PC-3 (cell line): Measurements from ENCODE around the gene RARS1. TPM values are rescaled to one million over a fixed set of nuclear protein-coding genes. Genes with fewer than 3 reads are reported as not detected.

Experiments used
- ATAC-seq: fragments of 200-7000 bp; cut with Tn5 transposase; 2 replicates; pipeline ENCODE4 v1.9.1; 2020; ENCODE audit warnings: mild to moderate bottlenecking, moderate library complexity
- BruUV-seq: library from RNA; stranded (reverse); fragments of 400-500 nt; replicated peaks from 2 replicates; lab custom pipeline; 2021; lab: Mats Ljungman, UMichigan
- CTCF ChIA-PET: fragments of 300-600 bp; sonication (Branson Sonifier 250); formaldehyde crosslinking; loops from one replicate; lab custom pipeline; 2022; ENCODE audit warnings: antibody characterized with exemption; lab: Charles Lee
- POLR2A ChIA-PET: fragments of 300-600 bp; sonication (Branson Sonifier 250); formaldehyde crosslinking; loops from one replicate; lab custom pipeline; 2022; ENCODE audit warnings: antibody characterized with exemption; ENCODE audit not compliant: unreplicated experiment; lab: Charles Lee
- DNase-seq: peaks from one replicate; pipeline ENCODE4 v3.0.0-alpha.2; 2015
- H2AFZ ChIP-seq: fragments of 300-600 bp; sonication (generic); 2 replicates; pipeline ENCODE4 v1.6.0; 2016; ENCODE audit warnings: antibody characterized with exemption, low read length
- H3F3A ChIP-seq: fragments of 300-600 bp; sonication (generic); one replicate; pipeline ENCODE4 v1.6.0; 2017; ENCODE audit warnings: antibody characterized with exemption, low read length, control low read depth, mild to moderate bottlenecking; ENCODE audit not compliant: unreplicated experiment
- H3K27ac ChIP-seq: fragments of 300-600 bp; sonication (generic); 2 replicates; pipeline ENCODE4 v1.5.1; 2016; ENCODE audit warnings: mild to moderate bottlenecking, low read length
- H3K27me3 ChIP-seq: fragments of 300-600 bp; sonication (generic); 2 replicates; pipeline ENCODE4 v1.6.1; 2016; ENCODE audit warnings: low read length, mixed read lengths
- H3K36me3 ChIP-seq: fragments of 300-600 bp; sonication (generic); 2 replicates; pipeline ENCODE4 v1.6.1; 2016; ENCODE audit warnings: low read depth, mixed run types, low read length, mixed read lengths
- H3K4me1 ChIP-seq: fragments of 300-600 bp; sonication (generic); 2 replicates; pipeline ENCODE4 v1.5.1; 2016; ENCODE audit warnings: low read length; ENCODE audit not compliant: insufficient read depth
- H3K4me2 ChIP-seq: fragments of 300-600 bp; sonication (generic); 2 replicates; pipeline ENCODE4 v1.6.0; 2016; ENCODE audit warnings: low read length
- H3K4me3 ChIP-seq: fragments of 300-600 bp; sonication (generic); 2 replicates; pipeline ENCODE4 v1.5.1; 2016; ENCODE audit warnings: mild to moderate bottlenecking, low read length, mixed read lengths
- H3K79me2 ChIP-seq: fragments of 300-600 bp; sonication (generic); 2 replicates; pipeline ENCODE4 v1.6.1; 2017; ENCODE audit warnings: low read length, mixed read lengths
- H3K9ac ChIP-seq: fragments of 300-600 bp; sonication (generic); 2 replicates; pipeline ENCODE4 v1.6.0; 2016; ENCODE audit warnings: mild to moderate bottlenecking, low read length
- H3K9me2 ChIP-seq: fragments of 300-600 bp; sonication (generic); replicated peaks from 2 replicates; pipeline ENCODE4 v1.6.1; 2016; ENCODE audit warnings: mixed run types, low read length, mixed read lengths
- H3K9me3 ChIP-seq: fragments of 300-600 bp; sonication (generic); 2 replicates; pipeline ENCODE4 v1.6.1; 2016; ENCODE audit warnings: low read length, mixed read lengths
- H4K20me1 ChIP-seq: fragments of 300-600 bp; sonication (generic); 2 replicates; pipeline ENCODE4 v1.6.1; 2016; ENCODE audit warnings: low read length, mixed read lengths
- EZH2 ChIP-seq: fragments of 300-600 bp; sonication (generic); IDR thresholded peaks from one replicate; pipeline ENCODE4 v1.6.1; 2017; ENCODE audit warnings: antibody characterized with exemption, mild to moderate bottlenecking, low read length; ENCODE audit not compliant: unreplicated experiment
- EZH2phosphoT487 ChIP-seq: fragments of 300-600 bp; sonication (generic); IDR thresholded peaks from 2 replicates; pipeline ENCODE4 v1.6.1; 2018; ENCODE audit warnings: mild to moderate bottlenecking, antibody characterized with exemption, low read length, borderline replicate concordance
- intact Hi-C: fragments of 100-400 bp; cut with micrococcal nuclease; formaldehyde crosslinking; loops from 2 replicates; pipeline ENCODE4 v1.9.0; 2023
- total RNA-seq: library from RNA; depleted of rRNA; stranded (reverse); fragments of >200 nt; gene quantifications from 2 replicates; pipeline ENCODE4 v1.2.3, GENCODE V29; 2014
- TF ChIP-seq, protein P1 (sequence below): fragments of 300-600 bp; sonication (generic); conservative IDR thresholded peaks from 2 replicates; pipeline ENCODE4 v1.5.1; 2017; ENCODE audit warnings: antibody characterized with exemption, low read depth, mild to moderate bottlenecking, low read length

RARS1 gene
- total RNA-seq, 1 experiment from 2014 or later: 78.1 TPM

DNA sequence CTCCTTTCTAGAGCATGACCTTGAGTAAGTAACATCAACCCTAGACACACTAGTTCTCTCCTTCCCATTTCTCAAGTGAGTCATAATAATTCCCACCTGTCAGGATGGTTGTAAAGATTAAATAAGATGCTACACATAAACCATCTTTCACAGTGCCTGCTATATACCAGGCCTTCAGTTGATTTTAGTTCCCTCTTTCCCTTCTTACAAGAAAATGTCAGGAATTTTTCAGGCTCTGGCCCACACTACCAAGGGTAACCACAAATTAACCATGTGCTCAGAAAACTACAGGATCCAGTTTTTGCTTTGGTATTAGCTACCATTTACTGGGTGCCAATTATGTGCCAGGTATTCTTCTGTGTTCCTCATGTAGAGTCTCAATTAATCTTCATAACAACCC lies 42.7 kb upstream of the RARS1 start:
- BruUV-seq: no TSS peak
- peaks cover 20% of the 10 kb centered on the region; the same call in 1 of the 2 replicates for H3K36me3 ChIP-seq
- intact Hi-C loops: no loop called here

DNA sequence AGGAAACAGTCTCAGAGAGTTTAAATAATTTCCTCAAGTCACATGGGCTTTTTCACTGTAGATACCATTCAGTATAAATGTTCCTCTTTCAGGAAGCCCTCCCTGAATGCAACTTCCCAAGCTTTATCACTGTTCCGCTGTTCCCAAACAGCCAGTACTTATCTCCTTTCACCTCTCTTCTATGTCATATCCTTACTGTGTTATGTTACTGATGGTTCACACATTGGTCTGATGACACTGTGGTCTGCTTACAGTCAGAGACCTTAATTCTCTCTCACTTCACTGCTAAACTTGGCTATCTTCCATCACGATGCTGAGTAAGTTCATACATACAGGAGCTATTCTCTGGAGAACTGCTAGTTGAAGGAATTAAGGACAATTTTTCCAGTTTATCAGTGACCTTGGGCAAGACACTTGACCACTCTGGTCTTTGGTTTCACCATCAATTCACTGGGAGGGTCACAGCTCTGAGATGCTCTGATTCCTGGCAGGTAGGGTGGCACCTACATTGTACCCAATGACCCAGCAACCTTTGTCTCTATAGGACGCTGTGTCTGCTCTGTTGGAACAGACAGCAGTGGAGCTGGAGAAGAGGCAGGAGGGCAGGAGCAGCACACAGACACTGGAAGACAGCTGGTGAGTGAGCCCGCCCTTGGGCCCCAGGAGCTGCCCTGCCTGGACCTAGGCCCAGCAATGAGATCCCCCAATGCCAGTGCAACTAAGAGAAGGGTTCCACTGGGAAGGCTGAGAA lies 42.1 kb upstream of the RARS1 start:
- no peak for DNase-seq
- ChIA-PET POLR2A (no interaction called here), CTCF (no interaction called here)
- Histone ChIP-seq H3K9ac (no peak overlapping the region), H3K27ac (no peak overlapping the region), H3K36me3 (peaks cover 20% of the 10 kb centered on the region; the same call in 1 of the 2 replicates), H3K9me2 (no peaks in the 10 kb centered on the region), H3K4me3 (no peak overlapping the region), H3K9me3 (no peaks in the 10 kb centered on the region), H3K27me3 (no peaks in the 10 kb centered on the region), H4K20me1 (no peaks in the 10 kb centered on the region), H2AFZ (no peak overlapping the region), H3K79me2 (no peaks in the 10 kb centered on the region), H3F3A (no peaks in the 10 kb centered on the region), H3K4me1 (no peaks in the 10 kb centered on the region), H3K4me2 (no peak overlapping the region)
- TF ChIP-seq, protein P1, sequence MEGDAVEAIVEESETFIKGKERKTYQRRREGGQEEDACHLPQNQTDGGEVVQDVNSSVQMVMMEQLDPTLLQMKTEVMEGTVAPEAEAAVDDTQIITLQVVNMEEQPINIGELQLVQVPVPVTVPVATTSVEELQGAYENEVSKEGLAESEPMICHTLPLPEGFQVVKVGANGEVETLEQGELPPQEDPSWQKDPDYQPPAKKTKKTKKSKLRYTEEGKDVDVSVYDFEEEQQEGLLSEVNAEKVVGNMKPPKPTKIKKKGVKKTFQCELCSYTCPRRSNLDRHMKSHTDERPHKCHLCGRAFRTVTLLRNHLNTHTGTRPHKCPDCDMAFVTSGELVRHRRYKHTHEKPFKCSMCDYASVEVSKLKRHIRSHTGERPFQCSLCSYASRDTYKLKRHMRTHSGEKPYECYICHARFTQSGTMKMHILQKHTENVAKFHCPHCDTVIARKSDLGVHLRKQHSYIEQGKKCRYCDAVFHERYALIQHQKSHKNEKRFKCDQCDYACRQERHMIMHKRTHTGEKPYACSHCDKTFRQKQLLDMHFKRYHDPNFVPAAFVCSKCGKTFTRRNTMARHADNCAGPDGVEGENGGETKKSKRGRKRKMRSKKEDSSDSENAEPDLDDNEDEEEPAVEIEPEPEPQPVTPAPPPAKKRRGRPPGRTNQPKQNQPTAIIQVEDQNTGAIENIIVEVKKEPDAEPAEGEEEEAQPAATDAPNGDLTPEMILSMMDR: no peak
- TF ChIP-seq EZH2phosphoT487 (no peak), EZH2 (no peak)
- no peak for ATAC-seq
- BruUV-seq: no TSS peak
- intact Hi-C loops: no loop called here

More for the DNA sequence above, 42.7 kb upstream of the RARS1 start:
- H3K27ac ChIP-seq: no peak overlapping the region
- H3K79me2 ChIP-seq: no peaks in the 10 kb centered on the region
- H3K4me1 ChIP-seq: no peaks in the 10 kb centered on the region
- no peak overlapping the region for H3K4me3 ChIP-seq
- POLR2A ChIA-PET: no interaction called here
- no peak overlapping the region for H3K9ac ChIP-seq
- no peak overlapping the region for H3K4me2 ChIP-seq
- CTCF ChIA-PET: no interaction called here
- no peaks in the 10 kb centered on the region for H3K9me3 ChIP-seq
- no peak overlapping the region for H2AFZ ChIP-seq
- H4K20me1 ChIP-seq: no peaks in the 10 kb centered on the region
- TF ChIP-seq EZH2phosphoT487 (no peak), EZH2 (no peak)
- TF ChIP-seq, protein P1: no peak
- ATAC-seq (no peak), DNase-seq (no peak)
- H3K9me2 ChIP-seq: no peaks in the 10 kb centered on the region
- no peaks in the 10 kb centered on the region for H3K27me3 ChIP-seq
- no peaks in the 10 kb centered on the region for H3F3A ChIP-seq

DNA sequence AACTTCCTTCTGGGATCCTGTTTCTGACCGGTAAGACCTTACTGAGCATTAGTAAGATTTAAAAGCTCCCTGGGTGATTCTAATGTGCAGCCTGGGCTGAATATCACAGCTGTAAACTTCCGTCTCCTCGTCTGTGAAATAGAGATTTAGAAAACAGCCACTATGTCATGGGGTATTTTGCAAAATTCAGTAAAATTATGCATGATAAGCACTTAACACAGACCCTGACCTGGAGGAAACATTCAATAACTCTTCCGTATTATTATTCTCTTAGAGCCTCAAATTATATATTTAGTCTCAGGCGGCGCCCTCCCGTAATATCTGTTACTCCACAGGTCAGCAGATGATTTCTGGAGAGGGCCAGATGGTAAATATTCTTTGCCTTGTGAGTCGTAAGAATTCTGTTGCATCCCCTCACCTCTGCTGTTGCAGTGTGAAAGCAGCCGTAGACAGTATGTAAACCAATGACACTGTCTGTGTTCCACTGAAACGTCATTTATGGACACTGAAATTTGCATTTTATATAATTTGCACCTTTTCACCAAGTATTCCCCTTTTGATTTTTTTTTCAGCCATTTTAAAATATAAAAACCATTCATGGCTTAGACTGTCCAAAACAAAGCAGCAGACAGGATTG lies 39.2 kb upstream of the RARS1 start:
- POLR2A ChIA-PET: no interaction called here
- ATAC-seq (no peak), DNase-seq (no peak)
- no peaks in the 10 kb centered on the region for H3K27me3 ChIP-seq
- CTCF ChIA-PET: no interaction called here
- H3K4me2 ChIP-seq: no peak overlapping the region
- H3K36me3 ChIP-seq: peaks cover 13% of the 10 kb centered on the region
- no TSS peak for BruUV-seq
- no peaks in the 10 kb centered on the region for H3K4me1 ChIP-seq
- TF ChIP-seq EZH2phosphoT487 (no peak), EZH2 (no peak)
- TF ChIP-seq, protein P1: no peak
- H3K27ac ChIP-seq: no peak overlapping the region
- no peaks in the 10 kb centered on the region for H3F3A ChIP-seq
- no peak overlapping the region for H3K9ac ChIP-seq
- H2AFZ ChIP-seq: no peak overlapping the region
- H3K4me3 ChIP-seq: no peak overlapping the region
- H3K9me3 ChIP-seq: no peaks in the 10 kb centered on the region
- no peaks in the 10 kb centered on the region for H4K20me1 ChIP-seq
- no peaks in the 10 kb centered on the region for H3K9me2 ChIP-seq
- H3K79me2 ChIP-seq: no peaks in the 10 kb centered on the region
- intact Hi-C loops: no loop called here
